Glomerular endothelial cell (primary cell): ENCODE measurements around the gene NPDC1. TPM values are rescaled to one million over a fixed set of nuclear protein-coding genes. Genes with fewer than 3 reads are reported as not detected.
"Not testable (repeated sequence)": the region's sequence is repeated elsewhere in the genome, so short reads cannot be mapped to it uniquely, and the experiment has no call there.

Source experiments
- DNase-seq: peaks from one replicate; pipeline ENCODE4 v3.0.0-alpha.2; 2011; ENCODE audit warnings: low read depth, low spot score; ENCODE audit errors: extremely low read depth
- total RNA-seq: library from RNA; depleted of rRNA; stranded (reverse); fragments of >200 nt; gene quantifications from 2 replicates; pipeline ENCODE4 v1.2.3, GENCODE V29; 2015

NPDC1 gene
- total RNA-seq, 1 donor from 2014 or later = 250 TPM

- no peak for DNase-seq
These were observed 29.3 kb upstream of the NPDC1 start for GRCh38 chr9:137075275-137075775.

DNA sequence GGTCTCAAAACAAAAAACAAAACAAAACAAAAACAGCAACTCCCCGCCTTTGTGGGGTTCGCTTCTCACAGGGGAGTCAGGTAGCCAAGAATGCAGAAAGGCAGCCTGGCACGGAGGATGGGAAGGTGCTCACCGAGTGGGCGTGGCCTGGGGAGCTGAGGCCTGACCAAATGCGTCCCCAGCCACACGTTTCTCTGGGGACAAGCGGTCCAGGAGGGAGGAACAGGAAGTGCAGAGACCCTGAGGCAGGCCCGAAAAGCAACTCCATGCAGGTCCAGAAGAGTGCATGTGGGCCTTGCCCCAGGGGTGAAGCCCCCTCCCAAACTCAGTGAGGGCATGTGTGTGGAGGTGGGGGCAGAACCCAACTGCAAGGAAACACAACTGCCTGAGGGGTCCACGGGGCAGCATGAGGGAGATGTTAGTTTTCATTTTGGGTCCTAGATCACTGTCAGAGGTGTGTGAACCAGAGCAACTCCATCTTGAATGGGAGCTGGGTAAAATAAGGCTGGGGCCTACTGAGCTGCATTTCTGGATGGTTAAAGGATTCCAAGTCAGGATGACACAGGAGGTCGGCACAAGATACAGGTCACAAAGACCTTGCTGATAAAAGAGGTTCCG, 28.8 kb upstream of the NPDC1 start:
- no peak for DNase-seq

GRCh38 chr9:137073992-137074399, 28.0 kb upstream of the NPDC1 start:
- DNase-seq = no peak

GRCh38 chr9:137071282-137071681, 25.3 kb upstream of the NPDC1 start:
- DNase-seq = no peak

- no peak for DNase-seq
These were observed 24.9 kb upstream of the NPDC1 start for GRCh38 chr9:137070906-137071275.

DNA sequence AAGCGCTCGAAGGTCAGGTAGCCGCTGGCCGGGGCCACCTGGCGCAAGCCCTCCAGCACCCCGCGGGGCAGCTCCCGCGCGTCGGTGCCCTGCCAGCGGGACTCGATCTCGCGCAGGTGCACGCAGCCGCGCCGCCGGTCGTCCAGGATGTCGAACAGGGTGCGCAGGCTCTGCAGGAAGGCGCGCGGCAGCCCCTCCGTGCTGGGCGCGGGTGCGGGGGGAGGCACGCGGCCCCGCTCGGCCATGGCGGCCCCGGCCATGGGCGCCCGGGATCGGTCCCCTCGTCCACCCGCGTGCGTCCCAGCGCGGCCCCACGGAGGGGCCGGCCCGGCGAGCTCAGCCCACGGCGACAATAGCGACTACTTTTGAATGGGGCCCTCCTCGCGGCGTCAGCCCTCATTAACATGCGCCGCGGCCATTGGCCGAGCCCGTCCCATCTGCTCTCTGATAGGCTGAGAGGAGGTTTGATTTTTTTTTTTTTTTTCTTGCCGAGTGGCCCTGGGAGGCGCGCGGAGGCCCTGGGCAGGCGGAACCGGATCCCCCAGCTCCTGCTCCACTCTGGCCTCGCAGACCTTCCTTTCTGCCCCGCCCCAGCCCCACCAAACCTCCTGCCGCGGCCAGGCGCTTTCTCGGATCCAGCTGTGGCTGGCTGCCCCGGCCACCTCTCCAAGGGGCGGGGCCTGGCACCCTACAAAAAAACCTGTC, 24.4 kb upstream of the NPDC1 start, which contains the start of gene SAPCD2:
Gene SAPCD2 (minus strand): TSS at position 357 of the 705 bp plus-strand sequence. CDS start 97 bp downstream, at position 260.
- no peak for DNase-seq

- no peak for DNase-seq
These were observed 23.6 kb upstream of the NPDC1 start for GRCh38 chr9:137069508-137070091.

DNA sequence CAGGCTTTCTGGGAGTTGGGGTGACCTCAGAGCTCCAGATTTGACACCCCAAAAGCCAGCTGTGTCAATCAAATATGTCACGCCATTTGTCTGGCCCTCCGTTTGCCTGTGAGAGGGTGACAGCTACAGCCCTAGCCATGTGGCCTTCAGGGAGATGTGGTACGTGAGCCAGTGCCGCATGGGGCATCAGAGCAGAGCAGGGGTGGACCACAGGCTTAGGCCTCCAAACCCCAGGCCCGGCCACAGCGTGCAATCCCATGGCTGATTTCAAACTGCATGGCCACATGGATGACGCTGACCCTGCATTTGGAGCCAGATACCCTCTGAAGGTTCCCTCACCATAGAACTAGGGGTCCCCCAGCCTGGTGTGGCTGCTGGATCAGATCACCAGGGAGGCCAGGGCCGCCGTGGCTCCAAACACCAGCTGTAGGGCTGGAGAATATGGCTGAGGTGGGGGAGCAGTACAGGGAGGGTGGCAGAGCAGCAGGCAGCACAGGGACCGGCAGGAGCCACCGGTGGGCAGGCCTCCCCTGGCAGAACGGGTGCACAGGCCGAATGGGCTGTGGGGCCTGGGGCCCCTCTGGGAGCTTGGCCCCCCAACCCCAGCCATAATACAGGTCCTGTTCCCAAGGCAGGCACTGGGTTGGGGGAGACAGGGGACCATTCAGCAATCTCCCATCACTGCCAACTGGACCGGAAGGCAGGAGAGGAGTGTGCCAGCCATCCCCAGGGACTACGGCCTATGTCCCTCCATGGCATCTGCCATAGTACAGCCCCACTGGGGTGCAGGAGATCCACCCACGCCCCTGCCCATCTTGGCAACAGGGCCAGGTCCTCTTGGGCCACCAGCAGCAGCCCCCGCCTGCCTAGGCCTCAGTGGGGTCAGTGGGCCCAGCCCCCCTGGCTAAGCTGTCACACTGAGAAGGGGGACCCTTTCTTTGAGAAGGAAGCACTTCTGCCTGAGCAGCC, 22.8 kb upstream of the NPDC1 start:
- no peak for DNase-seq

DNA sequence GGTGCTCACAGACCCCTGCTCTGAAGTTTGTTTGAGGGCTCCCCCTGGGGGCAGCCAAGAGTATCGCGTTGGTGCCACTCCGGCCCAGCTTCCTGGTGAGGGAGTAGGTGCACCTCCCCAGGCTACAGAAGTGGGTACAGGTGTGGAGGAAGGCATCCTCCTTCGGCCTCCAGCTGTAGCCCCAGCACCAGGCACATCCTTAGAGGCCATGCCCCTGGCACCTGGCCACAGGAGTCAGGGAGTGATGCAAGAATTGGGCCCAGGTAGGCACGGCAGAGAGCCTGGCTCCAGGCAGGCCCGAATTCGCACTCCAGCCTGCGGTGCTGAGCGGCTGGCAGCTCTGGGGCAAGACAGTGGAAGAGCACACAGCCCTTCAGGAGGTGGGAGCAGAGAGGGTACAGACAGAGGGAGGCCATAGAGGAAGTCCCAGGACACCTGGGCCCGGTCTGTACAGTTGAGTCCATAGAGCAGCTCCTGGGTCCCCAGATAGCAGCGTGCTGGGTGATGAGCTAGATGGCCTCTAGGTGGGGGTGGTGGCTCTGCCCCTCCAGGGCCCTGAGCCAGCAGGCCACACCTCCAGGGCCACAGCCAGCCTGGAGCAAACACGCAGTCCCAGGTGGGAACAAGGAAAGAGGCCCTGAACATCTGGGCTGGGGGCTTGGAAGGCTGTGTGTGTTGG, 22.0 kb upstream of the NPDC1 start:
- no peak for DNase-seq

GRCh38 chr9:137066096-137066861, 20.3 kb upstream of the NPDC1 start:
- no peak for DNase-seq

GRCh38 chr9:137065336-137065967, 19.5 kb upstream of the NPDC1 start:
- no peak for DNase-seq

- DNase-seq = no peak
These were observed 18.8 kb upstream of the NPDC1 start for GRCh38 chr9:137064880-137065164.

- no peak for DNase-seq
These were observed 18.3 kb upstream of the NPDC1 start for GRCh38 chr9:137064027-137064879.

- DNase-seq = no peak
These were observed 17.5 kb upstream of the NPDC1 start for GRCh38 chr9:137063311-137064026.

GRCh38 chr9:137062798-137063197, 16.8 kb upstream of the NPDC1 start:
- DNase-seq = not testable (repeated sequence)

- no peak for DNase-seq
These were observed 16.4 kb upstream of the NPDC1 start for GRCh38 chr9:137062384-137062783.

- no peak for DNase-seq
These were observed 12.7 kb upstream of the NPDC1 start for GRCh38 chr9:137058521-137059234.
